ENCODE measurements around the gene POLR3C. TPM values are rescaled to one million over a fixed set of nuclear protein-coding genes. Genes with fewer than 3 reads are reported as not detected.

Gene POLR3C
- total RNA-seq, 1 donor from 2014 or later = 48.8 TPM

DNA sequence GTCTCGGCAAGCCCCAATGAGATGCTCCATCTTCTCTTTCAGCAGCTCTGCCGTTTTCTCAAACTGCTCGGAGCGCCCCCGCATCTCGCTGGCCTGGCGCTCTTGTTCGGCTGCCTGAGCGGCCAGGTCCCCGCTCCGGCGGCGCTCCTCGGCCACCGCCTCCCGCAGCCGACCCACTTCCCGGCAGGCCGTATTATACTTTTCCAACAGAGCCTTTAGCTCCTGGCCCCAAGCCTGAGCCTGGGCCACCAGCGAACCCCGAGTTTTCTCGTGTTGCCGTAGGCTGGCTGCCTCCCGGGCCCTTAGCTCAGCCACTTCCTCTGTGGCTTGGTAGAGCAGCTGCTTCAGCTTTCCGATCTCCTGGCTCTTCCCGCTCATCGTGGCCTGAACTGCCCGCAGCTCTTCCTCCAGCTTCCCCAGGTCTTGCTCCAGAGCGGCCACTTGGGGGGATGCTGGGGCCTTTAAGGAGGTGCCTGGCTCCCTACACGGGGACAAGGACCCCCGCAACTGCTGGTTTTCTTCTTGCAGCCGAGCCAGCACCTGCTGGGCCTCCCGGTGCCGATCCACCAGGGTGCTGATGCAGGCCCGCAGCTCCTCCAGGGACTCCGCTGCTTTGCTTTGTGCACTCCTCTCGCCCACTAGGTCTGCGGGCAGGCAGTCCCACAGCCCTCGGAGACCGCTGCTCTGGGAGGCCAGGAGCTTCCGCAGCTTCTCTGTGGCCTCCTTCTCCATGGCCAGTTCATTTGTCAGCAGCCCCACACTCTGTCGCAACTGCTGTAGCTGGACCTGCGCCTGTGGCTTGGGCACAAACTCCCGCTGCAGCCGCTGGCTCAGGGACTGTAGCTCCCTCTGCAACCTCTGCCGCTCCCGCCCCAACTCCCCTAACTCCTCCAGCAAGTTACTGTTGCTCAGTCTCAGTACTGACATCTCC lies 48.3 kb downstream of the POLR3C start:
- no peak for DNase-seq (ENCODE audit: low read depth)

DNA sequence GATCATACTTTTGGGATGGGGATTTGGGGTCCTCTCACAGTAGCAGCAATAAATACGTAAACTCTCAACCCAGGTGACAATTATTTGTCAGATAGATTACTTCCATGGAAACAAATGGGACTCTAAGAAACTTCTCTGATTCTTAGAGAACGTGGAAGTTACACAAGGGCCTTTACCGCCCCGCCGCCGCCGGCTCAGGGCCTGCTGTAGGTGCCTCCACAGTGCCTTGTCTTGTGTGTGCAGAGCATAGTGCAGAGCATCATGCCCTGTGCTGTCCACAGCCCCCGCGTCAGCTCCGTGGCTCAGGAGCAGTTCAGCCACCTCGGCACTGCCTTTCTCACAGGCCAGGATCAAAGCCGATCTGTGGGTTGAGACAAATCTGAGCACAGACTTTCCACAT lies 50.6 kb downstream of the POLR3C start:
- no peak for DNase-seq (ENCODE audit: low read depth)

DNA sequence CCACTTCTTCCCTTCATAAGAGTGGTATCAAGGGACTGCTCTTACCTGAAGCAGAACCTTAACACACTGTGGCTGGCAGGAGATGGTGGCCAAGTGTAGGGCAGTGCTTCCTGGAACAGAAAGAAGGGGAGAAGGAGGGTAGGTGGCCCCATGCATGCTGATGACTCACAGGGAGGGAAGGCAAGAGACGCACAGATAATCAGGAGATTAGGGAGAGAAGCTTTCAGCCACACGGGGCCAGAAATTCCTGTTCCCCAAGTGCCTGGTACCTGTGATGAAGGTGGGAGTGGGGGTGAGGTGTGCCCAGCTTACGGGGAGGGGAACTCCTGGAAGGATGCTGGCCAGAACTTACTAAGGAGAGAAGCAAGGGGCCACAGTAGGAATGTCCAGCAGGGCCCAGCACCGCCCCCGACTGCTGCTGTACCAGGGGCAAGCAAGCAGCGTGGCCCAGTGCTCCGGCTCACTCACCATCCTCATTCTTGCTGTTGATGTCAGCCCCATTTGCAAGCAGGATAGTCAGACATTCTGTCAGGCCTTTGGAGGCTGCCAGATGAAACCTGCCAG lies 54.0 kb downstream of the POLR3C start:
- DNase-seq (ENCODE audit: low read depth) = no peak

DNA sequence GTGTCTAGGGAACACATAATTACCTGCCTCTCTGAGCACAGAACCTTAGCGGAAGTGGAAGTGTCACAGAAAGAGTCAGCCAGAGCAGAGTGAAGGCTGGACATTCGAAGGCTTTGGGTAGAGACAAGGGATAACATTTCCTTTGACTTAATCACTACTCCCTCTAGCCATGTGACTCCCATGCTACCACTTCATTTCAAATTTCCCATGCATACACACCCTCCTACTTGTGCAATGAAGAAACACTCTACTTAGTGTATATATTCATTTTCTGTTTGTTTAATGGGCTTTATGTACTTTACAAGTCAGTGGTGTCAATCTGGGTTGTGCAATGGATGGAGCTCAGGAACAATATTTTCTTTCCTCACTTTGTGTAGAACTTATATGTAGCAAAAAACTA lies 54.7 kb downstream of the POLR3C start:
- DNase-seq (ENCODE audit: low read depth) = no peak

DNA sequence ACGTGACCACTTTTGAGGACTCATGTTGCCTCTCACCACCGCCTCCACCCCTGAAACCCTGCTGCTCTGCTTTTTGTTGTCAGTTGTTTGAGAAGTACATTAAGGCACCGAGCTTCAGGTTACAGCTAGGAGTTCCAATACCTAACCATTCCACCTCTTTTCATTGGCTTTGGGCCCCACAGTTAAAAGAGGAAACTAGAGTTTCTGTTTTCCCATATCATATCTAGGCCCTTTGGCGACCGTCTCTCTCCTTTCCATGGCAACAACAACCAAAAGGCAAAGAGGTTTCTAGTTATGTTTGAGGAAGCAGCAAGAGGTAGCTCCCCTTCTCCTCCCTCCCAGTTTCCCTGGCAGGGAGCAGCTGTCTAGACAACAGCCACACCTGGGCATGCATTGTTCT lies 55.8 kb downstream of the POLR3C start:
- DNase-seq (ENCODE audit: low read depth) = no peak

DNA sequence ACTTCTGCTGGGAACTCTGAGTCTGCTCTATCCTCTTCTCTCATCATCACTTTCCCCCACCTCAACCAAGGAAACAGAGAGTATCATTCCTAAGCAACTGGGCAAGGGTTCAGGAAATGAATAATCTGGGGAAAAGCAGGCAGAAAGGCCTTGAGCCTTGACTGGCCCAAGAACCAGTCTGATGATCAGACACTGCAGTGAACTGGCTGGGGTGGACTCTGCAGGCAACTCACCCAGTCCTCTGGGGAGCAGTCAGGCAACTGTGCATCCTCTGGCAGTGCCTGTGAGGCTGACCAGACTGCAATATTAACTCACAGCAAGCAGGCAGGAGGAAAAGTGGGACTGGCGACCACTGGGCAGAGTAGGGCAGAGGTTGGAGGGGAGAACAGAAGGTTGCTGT lies 60.7 kb downstream of the POLR3C start:
- no peak for DNase-seq (ENCODE audit: low read depth)

DNA sequence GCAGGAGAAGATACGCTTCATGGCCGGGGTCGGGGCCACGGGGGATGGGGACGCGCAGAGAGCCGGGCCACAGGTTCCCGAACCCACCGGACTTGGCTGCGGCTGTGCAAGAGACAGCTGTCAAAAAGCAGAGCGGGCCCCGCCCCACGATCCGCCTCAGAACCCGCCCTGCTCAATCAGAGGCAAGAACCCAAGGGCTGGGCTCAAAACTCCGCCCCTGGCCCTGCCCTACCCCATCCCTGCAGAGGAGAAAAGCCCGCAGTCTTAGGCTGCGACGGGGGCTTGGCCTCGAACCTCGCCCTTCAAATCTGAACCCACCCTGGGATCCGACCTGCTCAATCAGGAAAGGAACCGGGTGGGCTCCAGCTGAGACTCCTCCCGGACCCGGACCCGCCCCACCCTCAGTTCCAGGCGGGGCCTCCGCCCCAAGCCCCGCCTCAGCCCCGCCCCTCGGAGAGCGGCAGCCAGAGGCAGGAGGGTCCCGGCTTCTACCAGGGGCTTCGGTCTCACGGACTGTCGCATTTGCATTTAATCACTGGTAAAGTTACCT lies 61.8 kb downstream of the POLR3C start, which contains the start of gene ANKRD35:
Gene ANKRD35, minus strand, starts transcription at position 129 of the 550 bp plus-strand sequence. Its CDS starts 108 bp downstream, at position 21.
- DNase-seq (ENCODE audit: low read depth) = peak; percentile 61

DNA sequence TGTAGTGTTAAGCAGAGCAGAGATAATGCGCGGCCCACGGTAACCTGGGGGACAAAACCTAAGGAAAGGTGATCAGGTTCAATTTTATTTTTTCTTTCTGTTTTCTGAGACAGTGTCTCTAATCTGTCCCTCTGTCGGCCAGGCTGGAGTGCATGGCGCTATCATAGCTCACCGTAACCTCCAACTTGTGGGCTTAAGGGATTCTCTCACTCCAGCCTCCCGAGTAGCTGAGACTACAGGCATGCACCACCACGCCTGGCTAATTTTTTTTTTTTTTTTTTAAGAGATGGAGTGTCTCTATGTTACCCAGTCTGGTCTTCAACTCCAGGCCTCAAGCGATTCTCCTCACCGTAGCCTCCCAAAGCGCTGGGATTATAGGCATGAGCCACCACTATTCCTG lies 62.4 kb downstream of the POLR3C start:
- no peak for DNase-seq (ENCODE audit: low read depth)

DNA sequence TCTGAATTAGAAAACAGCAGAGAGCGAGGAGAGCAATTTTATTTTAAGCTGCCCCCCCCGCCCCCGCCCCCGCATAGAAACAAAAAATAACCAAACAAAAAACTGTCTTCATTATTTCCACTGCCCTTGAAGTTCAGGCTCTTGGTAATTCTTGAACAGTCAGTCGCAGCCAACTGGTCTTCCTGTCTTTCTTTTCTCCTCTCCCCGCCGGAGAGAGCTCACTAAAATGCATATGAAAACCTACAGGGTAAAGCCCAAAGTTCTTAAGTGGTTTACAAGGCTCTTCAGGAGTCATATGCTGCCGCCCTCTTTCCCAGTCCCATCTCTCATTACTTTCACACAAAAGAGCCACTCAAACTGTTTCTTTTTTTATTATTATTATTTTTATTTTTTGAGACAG lies 62.8 kb downstream of the POLR3C start:
- DNase-seq (ENCODE audit: low read depth) = no peak

DNA sequence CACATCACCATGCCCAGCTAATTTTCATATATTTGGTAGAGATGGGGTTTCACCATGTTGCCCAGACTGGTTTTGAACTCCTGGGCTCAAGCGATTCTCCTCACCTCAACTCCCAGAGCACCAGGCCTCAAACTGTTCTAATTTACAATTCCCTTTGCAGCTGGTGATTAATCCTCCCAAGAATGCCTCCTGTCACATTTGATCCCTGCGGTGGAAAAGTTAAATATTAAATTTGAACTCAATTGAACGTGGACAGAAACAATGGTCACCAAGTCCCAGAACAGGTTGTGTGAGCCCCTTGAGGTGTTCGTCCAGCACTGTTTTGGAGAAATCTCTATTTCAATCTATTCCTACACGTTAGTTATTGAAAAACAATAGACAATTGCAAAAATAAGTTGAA lies 63.6 kb downstream of the POLR3C start:
- peak; percentile 96 for DNase-seq (ENCODE audit: low read depth)

DNA sequence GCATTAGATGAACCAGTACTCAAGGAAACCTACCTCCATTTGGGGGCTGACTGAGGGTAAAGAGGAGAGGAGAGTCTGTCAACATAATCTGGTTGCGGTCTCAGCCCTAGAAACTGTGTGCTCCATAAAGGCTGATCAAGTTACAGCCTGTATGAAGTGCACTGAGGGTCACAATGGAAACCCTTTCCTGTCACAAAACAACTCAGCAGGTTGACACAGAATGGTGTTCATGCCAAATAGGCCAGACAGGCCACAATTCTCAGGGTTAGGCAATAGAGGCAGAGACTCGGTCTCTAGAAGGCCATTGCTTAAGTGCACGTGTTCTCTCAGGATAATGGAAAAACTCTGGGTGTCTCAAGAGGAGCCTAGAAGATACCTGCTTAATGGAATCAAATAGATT lies 65.7 kb downstream of the POLR3C start:
- no peak for DNase-seq (ENCODE audit: low read depth)

DNA sequence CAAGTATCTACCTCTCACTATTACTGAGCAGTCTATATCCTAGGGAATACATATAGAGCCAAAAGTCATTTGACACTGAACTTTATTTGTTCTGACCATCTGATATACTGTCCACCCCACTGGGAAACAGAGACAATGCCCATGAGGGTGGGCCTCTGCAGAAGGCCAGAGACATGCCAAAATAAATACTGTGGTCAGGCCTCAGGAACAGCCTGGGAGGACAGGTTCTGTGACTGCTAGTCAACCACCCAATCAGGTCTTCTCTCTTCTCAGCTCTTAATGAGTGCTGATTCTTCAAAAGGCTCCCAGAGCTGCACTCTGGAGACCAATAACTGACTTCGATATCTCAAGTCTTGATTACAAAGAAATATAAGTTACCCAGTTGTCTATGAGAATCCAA lies 67.1 kb downstream of the POLR3C start:
- DNase-seq (ENCODE audit: low read depth) = peak; percentile 76

DNA sequence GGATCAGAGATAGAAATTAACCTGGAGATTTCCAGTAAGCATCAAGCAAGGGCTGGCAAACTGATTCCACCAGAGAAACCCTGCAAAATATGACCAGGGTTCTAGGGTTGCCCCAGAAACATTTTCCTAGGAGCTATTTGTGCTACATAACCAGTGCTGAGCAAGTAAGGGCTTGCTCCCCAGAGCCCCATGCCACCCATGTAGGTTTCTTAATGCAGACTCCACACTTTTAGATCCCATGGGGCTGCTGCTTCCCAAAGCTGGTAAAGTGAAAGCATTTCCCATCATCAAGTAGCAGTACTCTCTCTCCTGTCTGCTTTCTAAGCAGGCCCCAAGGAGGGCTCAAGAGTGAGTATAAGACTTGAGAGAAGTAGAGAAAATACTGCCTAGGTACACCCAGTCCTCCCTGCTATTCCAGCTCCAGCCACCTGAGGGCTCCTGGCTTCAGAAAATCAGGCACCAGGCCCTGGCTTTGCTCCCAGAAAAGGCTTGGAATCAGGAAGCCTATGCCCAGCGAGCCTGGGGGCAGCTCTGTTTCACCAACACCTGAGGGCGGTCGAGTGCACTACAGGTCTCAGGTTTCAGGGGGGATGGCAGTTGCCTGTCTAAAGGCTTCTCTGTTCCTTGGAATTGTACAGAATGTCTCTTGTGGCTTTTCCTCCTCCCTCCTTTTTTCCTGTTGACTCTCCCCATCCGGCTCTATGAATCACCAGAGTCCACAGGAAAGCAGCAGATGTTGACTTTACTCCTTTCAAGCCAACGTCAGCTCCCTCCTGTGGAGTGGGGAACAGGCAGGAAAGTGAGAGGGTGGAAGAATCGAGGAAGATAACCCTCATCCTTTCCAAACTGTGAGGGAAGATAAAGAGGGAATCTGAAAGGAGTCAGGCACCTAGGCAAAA lies 67.8 kb downstream of the POLR3C start:
- peak; percentile 100 for DNase-seq (ENCODE audit: low read depth)

DNA sequence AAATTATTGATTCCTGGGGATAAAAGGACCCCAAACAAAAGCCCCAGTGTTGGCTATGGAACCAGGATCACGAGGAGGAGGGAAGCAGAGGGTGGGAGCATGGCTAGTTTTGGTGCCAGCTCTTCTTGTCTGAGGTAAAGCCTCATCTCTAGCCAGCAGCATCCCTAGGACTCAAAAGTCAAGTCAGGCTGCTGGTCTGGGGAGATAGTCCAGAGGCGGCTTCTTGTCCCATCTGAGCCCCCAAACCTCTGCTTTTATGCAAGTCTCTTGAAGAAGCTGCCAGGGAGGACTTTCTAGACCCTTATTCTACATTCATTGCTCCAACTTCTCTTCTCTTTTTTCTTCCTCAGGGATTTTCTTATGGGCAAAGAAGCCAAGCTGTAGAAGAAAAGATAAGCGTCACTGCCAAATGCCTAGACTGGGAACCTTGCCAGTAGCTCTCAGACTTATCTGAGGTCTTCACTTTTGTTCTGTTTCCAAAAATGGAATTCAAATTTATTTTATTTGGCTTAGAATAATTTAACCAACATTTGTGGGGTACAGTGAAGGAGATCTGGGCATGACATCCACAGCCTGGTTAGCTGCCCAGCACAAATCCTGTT lies 68.6 kb downstream of the POLR3C start:
- no peak for DNase-seq (ENCODE audit: low read depth)

DNA sequence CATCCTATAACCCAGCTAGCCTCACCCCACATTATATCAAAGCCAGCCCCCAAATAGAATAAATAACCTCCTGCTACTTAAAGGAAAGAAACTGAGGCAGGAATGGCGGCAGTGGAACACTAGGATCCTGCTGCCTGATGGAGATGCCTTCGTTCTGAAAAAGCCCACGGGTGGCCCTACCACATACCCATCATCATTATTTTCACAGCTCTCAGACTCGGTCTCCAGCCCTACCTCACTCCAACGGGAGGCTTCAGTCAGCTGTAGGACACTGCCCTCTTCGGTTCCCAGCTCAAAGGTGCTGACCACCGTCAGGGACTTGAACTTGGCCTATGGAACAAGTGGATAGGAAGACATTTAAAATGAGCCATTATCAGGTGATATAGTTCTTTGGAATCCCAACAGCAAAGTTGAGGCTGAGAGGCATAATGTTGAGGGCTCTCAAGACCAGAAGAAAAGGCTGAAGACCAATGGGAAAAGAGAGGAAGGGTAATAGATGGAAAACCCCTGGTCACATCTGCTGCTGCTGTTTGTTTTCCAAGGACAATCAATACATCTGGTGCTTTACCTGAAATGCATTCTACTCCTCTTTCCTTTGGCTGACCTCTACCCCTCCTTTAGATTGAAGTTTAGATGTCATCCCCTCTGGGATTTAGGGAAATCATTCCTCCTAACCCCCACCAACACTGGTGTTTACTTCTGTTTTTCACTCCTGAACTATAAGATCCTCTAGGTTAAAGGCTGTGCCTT lies 69.5 kb downstream of the POLR3C start:
- no peak for DNase-seq (ENCODE audit: low read depth)

Other genes with a start within 250 kb of the POLR3C start
- gene GPR89A, start 216.2 kb upstream of the POLR3C start, total RNA-seq = 44.6 and 54.2 TPM in 2 replicates
- gene PDZK1, start 116.8 kb upstream of the POLR3C start, total RNA-seq = 34.4 and 229 TPM in 2 replicates
- 0.20 TPM in 1 of 2 replicates, not detected in the other for gene CD160, start 104.7 kb upstream of the POLR3C start, total RNA-seq
- gene RNF115, start 105 bp upstream of the POLR3C start, total RNA-seq = 17.7 and 28.7 TPM in 2 replicates
- gene NUDT17, start 21.4 kb downstream of the POLR3C start, total RNA-seq = 5.6 and 9.2 TPM in 2 replicates
- gene PIAS3, start 34.9 kb downstream of the POLR3C start, total RNA-seq = 5.9 and 17.0 TPM in 2 replicates
- gene ANKRD35, start 61.7 kb downstream of the POLR3C start, total RNA-seq = 0.10 TPM in 1 of 2 replicates, not detected in the other
- gene ITGA10, start 85.8 kb downstream of the POLR3C start, total RNA-seq = under 0.01 and 0.65 TPM in 2 replicates
- 39.6 and 40.6 TPM in 2 replicates for gene PEX11B, start 94.5 kb downstream of the POLR3C start, total RNA-seq
- 209 and 238 TPM in 2 replicates for gene RBM8A, start 103.3 kb downstream of the POLR3C start, total RNA-seq
- 15.8 TPM in 2 replicates for gene LIX1L, start 133.8 kb downstream of the POLR3C start, total RNA-seq
- 0.15 TPM in 1 of 2 replicates, not detected in the other for gene ANKRD34A, start 140.4 kb downstream of the POLR3C start, total RNA-seq
- gene POLR3GL, start 140.5 kb downstream of the POLR3C start, total RNA-seq = 8.9 and 12.4 TPM in 2 replicates
- gene TXNIP, start 172.4 kb downstream of the POLR3C start, total RNA-seq = 294 and 1,145 TPM in 2 replicates
- not detected in 2 replicates for gene HJV, start 197.5 kb downstream of the POLR3C start, total RNA-seq

All from renal cortical epithelial cell (primary cell).